ENCODE measurements around the gene CDC73.

CDC73 gene

GRCh38 chr1:193083365-193084088 is 38.3 kb upstream of the CDC73 start:
- H3K79me2 ChIP-seq (ENCODE audit: low read length) = peaks cover 10% of the 10 kb centered on the region; the same call in 1 of the 2 replicates
- peaks cover 13% of the 10 kb centered on the region for H3K36me3 ChIP-seq (replicated peaks; ENCODE audit: insufficient read depth, low read length)
- H4K20me1 ChIP-seq (ENCODE audit: insufficient read depth, low read length) = no peaks in the 10 kb centered on the region
- peak overlapping the region; percentile 40 for H3K4me3 ChIP-seq (ENCODE audit: low read length)
- peak overlapping the region; percentile 68 for H3K4me2 ChIP-seq (ENCODE audit: low read depth, low read length)
- no peaks in the 10 kb centered on the region for H3K9me2 ChIP-seq (replicated peaks; ENCODE audit: insufficient read depth, low read length)
- peak overlapping the region; percentile 62 for H3K9ac ChIP-seq (ENCODE audit: low read length)
- TF ChIP-seq EZH2phosphoT487 (IDR thresholded peaks at IDR 0.05; ENCODE audit: low read length) = no peak
- no peak for TF ChIP-seq CTCF (IDR thresholded peaks at IDR 0.05; ENCODE audit: low read length)
- no peak for TF ChIP-seq EZH2 (optimal IDR thresholded peaks at IDR 0.05; ENCODE audit: low read depth, low read length)
- H3K9me3 ChIP-seq (replicated peaks; ENCODE audit: insufficient read depth, low read length) = no peaks in the 10 kb centered on the region
- peaks cover 18% of the 10 kb centered on the region for H3F3A ChIP-seq (ENCODE audit: insufficient read depth, low read length)
- peaks cover 23% of the 10 kb centered on the region for H3K4me1 ChIP-seq (ENCODE audit: low read length)
- H3K27ac ChIP-seq (ENCODE audit: low read length) = peak overlapping the region; percentile 85
- peak; percentile 94 for DNase-seq
- H2AFZ ChIP-seq (ENCODE audit: low read length) = peak overlapping the region; percentile 11; the same call in 1 of the 2 replicates
- H3K27me3 ChIP-seq (replicated peaks; ENCODE audit: insufficient read depth, low read length) = no peaks in the 10 kb centered on the region

- Histone ChIP-seq H3K4me2 (ENCODE audit: low read depth, low read length) (no peak overlapping the region), H3K4me1 (ENCODE audit: low read length) (peaks cover 23% of the 10 kb centered on the region), H3K9me2 (replicated peaks; ENCODE audit: insufficient read depth, low read length) (no peaks in the 10 kb centered on the region), H3K4me3 (ENCODE audit: low read length) (no peak overlapping the region), H3K79me2 (ENCODE audit: low read length) (peaks cover 10% of the 10 kb centered on the region; the same call in 1 of the 2 replicates), H3F3A (ENCODE audit: insufficient read depth, low read length) (peaks cover 18% of the 10 kb centered on the region), H3K27me3 (replicated peaks; ENCODE audit: insufficient read depth, low read length) (no peaks in the 10 kb centered on the region), H3K36me3 (replicated peaks; ENCODE audit: insufficient read depth, low read length) (peaks cover 13% of the 10 kb centered on the region), H4K20me1 (ENCODE audit: insufficient read depth, low read length) (no peaks in the 10 kb centered on the region), H3K9me3 (replicated peaks; ENCODE audit: insufficient read depth, low read length) (no peaks in the 10 kb centered on the region), H2AFZ (ENCODE audit: low read length) (no peak overlapping the region), H3K27ac (ENCODE audit: low read length) (no peak overlapping the region), H3K9ac (ENCODE audit: low read length) (no peak overlapping the region)
- TF ChIP-seq CTCF (IDR thresholded peaks at IDR 0.05; ENCODE audit: low read length) (no peak), EZH2 (optimal IDR thresholded peaks at IDR 0.05; ENCODE audit: low read depth, low read length) (no peak), EZH2phosphoT487 (IDR thresholded peaks at IDR 0.05; ENCODE audit: low read length) (no peak)
- no peak for DNase-seq
Observed at GRCh38 chr1:193085263-193085662, 36.6 kb upstream of the CDC73 start.

- no peak for DNase-seq
- Histone ChIP-seq H4K20me1 (ENCODE audit: insufficient read depth, low read length) (no peaks in the 10 kb centered on the region), H3K36me3 (replicated peaks; ENCODE audit: insufficient read depth, low read length) (peaks cover 10% of the 10 kb centered on the region), H2AFZ (ENCODE audit: low read length) (no peak overlapping the region), H3K27ac (ENCODE audit: low read length) (no peak overlapping the region), H3F3A (ENCODE audit: insufficient read depth, low read length) (peaks cover 18% of the 10 kb centered on the region), H3K79me2 (ENCODE audit: low read length) (peaks cover 10% of the 10 kb centered on the region; the same call in 1 of the 2 replicates), H3K9ac (ENCODE audit: low read length) (no peak overlapping the region), H3K4me2 (ENCODE audit: low read depth, low read length) (no peak overlapping the region), H3K4me3 (ENCODE audit: low read length) (no peak overlapping the region), H3K4me1 (ENCODE audit: low read length) (peaks cover 23% of the 10 kb centered on the region), H3K9me2 (replicated peaks; ENCODE audit: insufficient read depth, low read length) (no peaks in the 10 kb centered on the region), H3K27me3 (replicated peaks; ENCODE audit: insufficient read depth, low read length) (no peaks in the 10 kb centered on the region), H3K9me3 (replicated peaks; ENCODE audit: insufficient read depth, low read length) (no peaks in the 10 kb centered on the region)
- no peak for TF ChIP-seq EZH2 (optimal IDR thresholded peaks at IDR 0.05; ENCODE audit: low read depth, low read length)
- no peak for TF ChIP-seq EZH2phosphoT487 (IDR thresholded peaks at IDR 0.05; ENCODE audit: low read length)
- TF ChIP-seq CTCF (IDR thresholded peaks at IDR 0.05; ENCODE audit: low read length) = no peak
Observed at GRCh38 chr1:193086342-193086741, 35.5 kb upstream of the CDC73 start.

Measured in MM.1S (cell line).